Hematopoietic multipotent progenitor cell treated with erythropoietin and hydrocortisone succinate and interleukin-3 and kit ligand, for 4 days (in vitro differentiated cells): ENCODE data around the gene HNRNPA1.
A peak's percentile ranks its signal among the peaks of the same experiment; 100 is the strongest.
"Not testable (repeated sequence)": the region's sequence is repeated elsewhere in the genome, so short reads cannot be mapped to it uniquely, and the experiment has no call there.

Experiments used
- DNase-seq: peaks from one replicate; pipeline ENCODE4 v3.0.0-alpha.2; 2015

Gene HNRNPA1

GRCh38 chr12:54299515-54300224 is 19.1 kb downstream of the HNRNPA1 start:
- DNase-seq, result peak; percentile 24

GRCh38 chr12:54300225-54300731 is 19.8 kb downstream of the HNRNPA1 start:
- DNase-seq, result peak; percentile 49

GRCh38 chr12:54300732-54301427 is 20.4 kb downstream of the HNRNPA1 start, which contains the start of gene NFE2:
NFE2 (minus strand) TSS chr12:54301015; CDS start chr12:54295248, 5,767 bp downstream.
- peak; percentile 98 for DNase-seq

- DNase-seq, result peak; percentile 44
Observed at GRCh38 chr12:54301428-54302048, 21.0 kb downstream of the HNRNPA1 start.

- DNase-seq, result peak; percentile 30
Observed at GRCh38 chr12:54303640-54304039, 23.1 kb downstream of the HNRNPA1 start.

- DNase-seq, result peak; percentile 100
Observed at GRCh38 chr12:54304187-54304810, 23.8 kb downstream of the HNRNPA1 start.

GRCh38 chr12:54306925-54307741 is 26.6 kb downstream of the HNRNPA1 start:
- peak; percentile 100 for DNase-seq

- peak; percentile 34 for DNase-seq
Observed at GRCh38 chr12:54311051-54311450, 30.5 kb downstream of the HNRNPA1 start.

GRCh38 chr12:54312309-54312708 is 31.8 kb downstream of the HNRNPA1 start:
- not testable (repeated sequence) for DNase-seq

GRCh38 chr12:54321363-54321762 is 40.8 kb downstream of the HNRNPA1 start:
- DNase-seq, result no peak

GRCh38 chr12:54324617-54325441 is 44.3 kb downstream of the HNRNPA1 start, which contains the start of gene COPZ1:
COPZ1 (plus strand) TSS chr12:54325131; CDS start chr12:54325164, 33 bp downstream.
- DNase-seq, result peak; percentile 100

- peak; percentile 24 for DNase-seq
Observed at GRCh38 chr12:54325442-54326109, 45.0 kb downstream of the HNRNPA1 start.

- DNase-seq, result peak; percentile 12
Observed at GRCh38 chr12:54328595-54329337, 48.2 kb downstream of the HNRNPA1 start.

GRCh38 chr12:54329759-54330158 is 49.2 kb downstream of the HNRNPA1 start:
- no peak for DNase-seq

GRCh38 chr12:54330442-54330841 is 49.9 kb downstream of the HNRNPA1 start:
- DNase-seq, result no peak

GRCh38 chr12:54331461-54331860 is 50.9 kb downstream of the HNRNPA1 start:
- no peak for DNase-seq

GRCh38 chr12:54333420-54334034 is 53.0 kb downstream of the HNRNPA1 start:
- no peak for DNase-seq
